Fibroblast of villous mesenchyme (primary cell): ENCODE measurements around the gene KIF7. TPM values are rescaled to one million over a fixed set of nuclear protein-coding genes. Genes with fewer than 3 reads are reported as not detected.
A peak's percentile ranks its signal among the peaks of the same experiment; 100 is the strongest.
"Not testable (repeated sequence)": the region's sequence is repeated elsewhere in the genome, so short reads cannot be mapped to it uniquely, and the experiment has no call there.

Experiments used
- DNase-seq: peaks from one replicate; pipeline ENCODE4 v3.0.0-alpha.2; 2010; ENCODE audit warnings: low read depth
- H3K4me3 ChIP-seq: 2 replicates; pipeline ENCODE4 v1.5.1; 2011; ENCODE audit warnings: low read depth, mild to moderate bottlenecking, low read length
- CTCF ChIP-seq: IDR thresholded peaks from 2 replicates; pipeline ENCODE4 v1.5.1; 2012; ENCODE audit warnings: low read depth, mild to moderate bottlenecking, low read length; ENCODE audit not compliant: insufficient read depth
- total RNA-seq: library from RNA; depleted of rRNA; stranded (reverse); fragments of >200 nt; gene quantifications from 2 replicates; pipeline ENCODE4 v1.2.3, GENCODE V29; 2012

KIF7 gene
- total RNA-seq, 1 donor = 13.4 TPM

- no peak for DNase-seq
- H3K4me3 ChIP-seq = no peak overlapping the region
- TF ChIP-seq CTCF = no peak
These were observed 56.2 kb downstream of the KIF7 start for GRCh38 chr15:89599021-89599420.

- TF ChIP-seq CTCF = no peak
- H3K4me3 ChIP-seq = no peak overlapping the region
- peak; percentile 81 for DNase-seq
These were observed 62.2 kb downstream of the KIF7 start for GRCh38 chr15:89593018-89593417.

- H3K4me3 ChIP-seq = no peak overlapping the region
- no peak for DNase-seq
- TF ChIP-seq CTCF = no peak
These were observed 63.4 kb downstream of the KIF7 start for GRCh38 chr15:89591834-89592233.

GRCh38 chr15:89587955-89588354, 67.3 kb downstream of the KIF7 start:
- H3K4me3 ChIP-seq = no peak overlapping the region

GRCh38 chr15:89586651-89587050, 68.6 kb downstream of the KIF7 start:
- no peak overlapping the region for H3K4me3 ChIP-seq
- DNase-seq = no peak
- no peak for TF ChIP-seq CTCF

More at GRCh38 chr15:89587955-89588354, 67.3 kb downstream of the KIF7 start:
- no peak for TF ChIP-seq CTCF
- DNase-seq = peak; percentile 31

GRCh38 chr15:89580747-89581146, 74.5 kb downstream of the KIF7 start:
- not testable (repeated sequence) for DNase-seq, H3K4me3 ChIP-seq

- DNase-seq = no peak
- peak overlapping the region; percentile 48 for H3K4me3 ChIP-seq
- TF ChIP-seq CTCF = no peak
These were observed 77.1 kb downstream of the KIF7 start for GRCh38 chr15:89578146-89578545.

Other genes with a start within 250 kb of the KIF7 start
- not detected in 2 replicates for gene RHCG, start 158.9 kb downstream of the KIF7 start, total RNA-seq
- 5.2 TPM in 2 replicates for gene TICRR, start 80.0 kb downstream of the KIF7 start, total RNA-seq
- gene PLIN1, start 23.9 kb upstream of the KIF7 start, total RNA-seq = under 0.01 and 0.43 TPM in 2 replicates
- gene PEX11A, start 35.3 kb upstream of the KIF7 start, total RNA-seq = 3.9 and 8.2 TPM in 2 replicates
- under 0.01 TPM in 1 of 2 replicates, not detected in the other for gene WDR93, start 35.3 kb upstream of the KIF7 start, total RNA-seq
- under 0.01 TPM in 2 replicates for gene MESP1, start 95.8 kb upstream of the KIF7 start, total RNA-seq
- gene MESP2, start 120.9 kb upstream of the KIF7 start, total RNA-seq = 0.32 and 0.43 TPM in 2 replicates
- gene ANPEP, start 159.4 kb upstream of the KIF7 start, total RNA-seq = 52.5 and 54.0 TPM in 2 replicates
- 49.6 and 73.0 TPM in 2 replicates for gene AP3S2, start 238.5 kb upstream of the KIF7 start, total RNA-seq